ENCODE data around the gene FLNC.

FLNC gene

GRCh38 chr7:128863433-128863989, 33.3 kb downstream of the FLNC start:
- peak; percentile 35 for DNase-seq

GRCh38 chr7:128865303-128865702, 35.1 kb downstream of the FLNC start:
- DNase-seq: no peak

GRCh38 chr7:128865996-128866877, 36.0 kb downstream of the FLNC start:
- DNase-seq: no peak

- no peak for DNase-seq
Observed at GRCh38 chr7:128867241-128867640, 37.0 kb downstream of the FLNC start.

- no peak for DNase-seq
Observed at GRCh38 chr7:128867842-128868623, 37.8 kb downstream of the FLNC start.

GRCh38 chr7:128868624-128869137, 38.5 kb downstream of the FLNC start:
- DNase-seq: no peak

- peak; percentile 12 for DNase-seq
Observed at GRCh38 chr7:128869138-128869943, 39.1 kb downstream of the FLNC start.

- DNase-seq: no peak
Observed at GRCh38 chr7:128869944-128870285, 39.7 kb downstream of the FLNC start.

- DNase-seq: no peak
Observed at GRCh38 chr7:128871050-128871449, 40.8 kb downstream of the FLNC start.

- DNase-seq: no peak
Observed at GRCh38 chr7:128872394-128872824, 42.2 kb downstream of the FLNC start.

GRCh38 chr7:128873234-128873633, 43.0 kb downstream of the FLNC start:
- DNase-seq: no peak

GRCh38 chr7:128874140-128875031, 44.2 kb downstream of the FLNC start:
- no peak for DNase-seq

GRCh38 chr7:128875523-128875948, 45.3 kb downstream of the FLNC start:
- DNase-seq: no peak

- no peak for DNase-seq
Observed at GRCh38 chr7:128876127-128876526, 45.9 kb downstream of the FLNC start.

- no peak for DNase-seq
Observed at GRCh38 chr7:128876586-128876977, 46.4 kb downstream of the FLNC start.

- DNase-seq: no peak
Observed at GRCh38 chr7:128876978-128877755, 47.0 kb downstream of the FLNC start.

GRCh38 chr7:128877756-128878120, 47.5 kb downstream of the FLNC start:
- DNase-seq: no peak

- no peak for DNase-seq
Observed at GRCh38 chr7:128878226-128879105, 48.3 kb downstream of the FLNC start.

- no peak for DNase-seq
Observed at GRCh38 chr7:128879461-128879938, 49.3 kb downstream of the FLNC start.
